Endothelial cell (in vitro differentiated cells): ENCODE results near the gene CDHR5. TPM values are rescaled to one million over a fixed set of nuclear protein-coding genes. Genes with fewer than 3 reads are reported as not detected.

Source experiments
- DNase-seq: peaks from one replicate; pipeline ENCODE4 v3.0.0; 2021; ENCODE audit warnings: low spot score
- H3K27ac Mint-ChIP-seq: one replicate; pipeline ENCODE4 v1.8.0; 2021; ENCODE audit warnings: mixed read lengths, inconsistent platforms; ENCODE audit not compliant: unreplicated experiment
- H3K27me3 Mint-ChIP-seq: one replicate; pipeline ENCODE4 v1.8.0; 2021; ENCODE audit warnings: mild to moderate bottlenecking, moderate library complexity, mixed read lengths, inconsistent platforms; ENCODE audit not compliant: unreplicated experiment
- H3K36me3 Mint-ChIP-seq: one replicate; pipeline ENCODE4 v1.8.0; 2021; ENCODE audit warnings: mild to moderate bottlenecking, low read depth, mixed read lengths, inconsistent platforms; ENCODE audit not compliant: unreplicated experiment
- H3K4me1 Mint-ChIP-seq: one replicate; pipeline ENCODE4 v1.8.0; 2021; ENCODE audit warnings: mild to moderate bottlenecking, mixed read lengths, inconsistent platforms; ENCODE audit not compliant: unreplicated experiment
- H3K4me3 Mint-ChIP-seq: one replicate; pipeline ENCODE4 v1.8.0; 2021; ENCODE audit warnings: mild to moderate bottlenecking, mixed read lengths, inconsistent platforms; ENCODE audit not compliant: unreplicated experiment
- H3K9me3 Mint-ChIP-seq: one replicate; pipeline ENCODE4 v1.8.0; 2021; ENCODE audit warnings: mixed read lengths, inconsistent platforms; ENCODE audit not compliant: unreplicated experiment
- CTCF ChIP-seq: fragments of 200-600 bp; sonication (generic); IDR thresholded peaks from one replicate; pipeline ENCODE4 v1.5.0; 2021; ENCODE audit warnings: antibody characterized with exemption; ENCODE audit not compliant: unreplicated experiment
- total RNA-seq: library from RNA; stranded (reverse); fragmentation: NEBNext Ultra II Directional; extraction: Animal tissue kit (Norgen Biotek cat#: 25700); gene quantifications from one replicate; pipeline ENCODE4 v1.2.1, GENCODE V29; 2021; ENCODE audit not compliant: unreplicated experiment

Gene CDHR5
- total RNA-seq, 1 donor from 2014 or later, result not detected

GRCh38 chr11:612961-613300 is 11.8 kb downstream of the CDHR5 start:
- TF ChIP-seq CTCF, result no peak
- no peak overlapping the region for H3K4me3 Mint-ChIP-seq
- peaks cover 9% of the 10 kb centered on the region for H3K36me3 Mint-ChIP-seq
- DNase-seq, result no peak
- peaks cover 3% of the 10 kb centered on the region for H3K4me1 Mint-ChIP-seq
- peaks cover 20% of the 10 kb centered on the region for H3K27me3 Mint-ChIP-seq
- H3K9me3 Mint-ChIP-seq, result no peaks in the 10 kb centered on the region
- H3K27ac Mint-ChIP-seq, result no peak overlapping the region

GRCh38 chr11:612201-612960 is 12.4 kb downstream of the CDHR5 start:
- no peak for TF ChIP-seq CTCF
- no peaks in the 10 kb centered on the region for H3K9me3 Mint-ChIP-seq
- H3K4me3 Mint-ChIP-seq, result peak overlapping the region; percentile 77
- H3K27ac Mint-ChIP-seq, result peak overlapping the region; percentile 25
- peaks cover 20% of the 10 kb centered on the region for H3K27me3 Mint-ChIP-seq
- no peak for DNase-seq
- peaks cover 9% of the 10 kb centered on the region for H3K36me3 Mint-ChIP-seq
- H3K4me1 Mint-ChIP-seq, result peaks cover 3% of the 10 kb centered on the region

- H3K4me1 Mint-ChIP-seq, result peaks cover 3% of the 10 kb centered on the region
- H3K9me3 Mint-ChIP-seq, result no peaks in the 10 kb centered on the region
- H3K27me3 Mint-ChIP-seq, result peaks cover 20% of the 10 kb centered on the region
- no peak for TF ChIP-seq CTCF
- DNase-seq, result no peak
- H3K27ac Mint-ChIP-seq, result no peak overlapping the region
- peaks cover 13% of the 10 kb centered on the region for H3K36me3 Mint-ChIP-seq
- no peak overlapping the region for H3K4me3 Mint-ChIP-seq
Measured at GRCh38 chr11:611001-611996, 13.5 kb downstream of the CDHR5 start.

- no peak overlapping the region for H3K27ac Mint-ChIP-seq
- no peak for DNase-seq
- no peaks in the 10 kb centered on the region for H3K9me3 Mint-ChIP-seq
- peaks cover 3% of the 10 kb centered on the region for H3K4me1 Mint-ChIP-seq
- peaks cover 13% of the 10 kb centered on the region for H3K36me3 Mint-ChIP-seq
- H3K4me3 Mint-ChIP-seq, result no peak overlapping the region
- H3K27me3 Mint-ChIP-seq, result peaks cover 20% of the 10 kb centered on the region
- TF ChIP-seq CTCF, result no peak
Measured at GRCh38 chr11:610146-610801, 14.5 kb downstream of the CDHR5 start.
